ENCODE measurements around the gene BCS1L.

BCS1L gene

DNA sequence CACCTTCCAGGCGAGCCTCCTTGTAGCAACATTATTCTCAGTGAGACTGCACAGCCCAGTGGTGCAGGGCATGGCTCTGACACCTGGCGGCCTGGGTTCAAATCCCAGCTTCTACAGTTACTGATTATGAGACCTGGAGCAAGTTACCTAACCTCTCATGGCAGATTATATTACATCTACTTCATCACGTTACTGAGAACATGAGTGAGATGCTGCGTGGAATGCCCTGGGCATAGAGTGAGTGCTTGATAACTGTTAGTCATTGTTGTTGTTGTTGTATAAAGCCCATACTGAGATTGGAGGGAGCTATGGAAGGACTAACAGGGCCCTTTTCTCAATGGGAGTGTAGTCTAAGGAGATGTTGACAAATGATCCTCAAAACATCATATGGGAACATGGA, 33.1 kb upstream of the BCS1L start:
- DNase-seq (ENCODE audit: low read depth in 2 of 2), result no peak
- H3K4me3 ChIP-seq (replicated peaks in 1 of 2; ENCODE audit: low read depth in 2 of 2, low read length in 2 of 2), result no peak overlapping the region
- TF ChIP-seq, protein P1, sequence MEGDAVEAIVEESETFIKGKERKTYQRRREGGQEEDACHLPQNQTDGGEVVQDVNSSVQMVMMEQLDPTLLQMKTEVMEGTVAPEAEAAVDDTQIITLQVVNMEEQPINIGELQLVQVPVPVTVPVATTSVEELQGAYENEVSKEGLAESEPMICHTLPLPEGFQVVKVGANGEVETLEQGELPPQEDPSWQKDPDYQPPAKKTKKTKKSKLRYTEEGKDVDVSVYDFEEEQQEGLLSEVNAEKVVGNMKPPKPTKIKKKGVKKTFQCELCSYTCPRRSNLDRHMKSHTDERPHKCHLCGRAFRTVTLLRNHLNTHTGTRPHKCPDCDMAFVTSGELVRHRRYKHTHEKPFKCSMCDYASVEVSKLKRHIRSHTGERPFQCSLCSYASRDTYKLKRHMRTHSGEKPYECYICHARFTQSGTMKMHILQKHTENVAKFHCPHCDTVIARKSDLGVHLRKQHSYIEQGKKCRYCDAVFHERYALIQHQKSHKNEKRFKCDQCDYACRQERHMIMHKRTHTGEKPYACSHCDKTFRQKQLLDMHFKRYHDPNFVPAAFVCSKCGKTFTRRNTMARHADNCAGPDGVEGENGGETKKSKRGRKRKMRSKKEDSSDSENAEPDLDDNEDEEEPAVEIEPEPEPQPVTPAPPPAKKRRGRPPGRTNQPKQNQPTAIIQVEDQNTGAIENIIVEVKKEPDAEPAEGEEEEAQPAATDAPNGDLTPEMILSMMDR (IDR thresholded peaks at IDR 0.05; ENCODE audit: low read depth, low read length), result no peak

DNA sequence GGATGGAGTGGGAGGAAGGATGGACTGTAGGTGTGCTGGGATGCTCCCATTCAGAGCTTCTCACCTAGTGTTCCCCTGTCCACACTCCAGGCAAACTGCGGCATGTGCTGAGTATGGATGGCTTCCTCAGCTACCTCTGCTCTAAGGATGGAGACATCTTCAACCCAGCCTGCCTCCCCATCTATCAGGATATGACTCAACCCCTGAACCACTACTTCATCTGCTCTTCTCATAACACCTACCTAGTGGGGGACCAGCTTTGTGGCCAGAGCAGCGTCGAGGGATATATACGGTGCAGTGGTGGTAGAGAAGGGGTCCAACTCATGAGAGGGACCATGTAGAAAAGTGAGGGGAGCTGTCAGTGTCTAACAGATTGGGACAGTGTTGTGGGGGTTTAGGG, 31.5 kb upstream of the BCS1L start:
- TF ChIP-seq, protein P1 (IDR thresholded peaks at IDR 0.05; ENCODE audit: low read depth, low read length), result no peak
- no peak for DNase-seq (ENCODE audit: low read depth in 2 of 2)
- no peak overlapping the region for H3K4me3 ChIP-seq (replicated peaks in 1 of 2; ENCODE audit: low read depth in 2 of 2, low read length in 2 of 2)

DNA sequence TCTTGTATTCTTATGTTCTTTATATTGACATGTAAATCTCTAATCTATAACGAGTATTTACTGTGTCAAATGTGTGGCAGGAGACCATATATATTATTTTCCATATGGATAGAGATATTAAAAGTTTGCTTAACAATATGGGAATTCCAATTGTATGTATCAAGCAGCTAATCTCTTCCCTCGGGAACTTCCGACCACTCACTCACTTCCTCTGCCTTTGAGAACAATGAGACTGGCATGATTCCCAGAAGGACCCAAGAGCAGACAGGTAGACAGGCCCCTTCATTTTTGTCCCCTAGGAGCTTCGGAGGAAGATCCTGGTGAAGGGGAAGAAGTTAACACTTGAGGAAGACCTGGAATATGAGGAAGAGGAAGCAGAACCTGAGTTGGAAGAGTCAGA, 27.6 kb upstream of the BCS1L start:
- DNase-seq (ENCODE audit: low read depth in 2 of 2), result peak; percentile 68 to 84
- no peak overlapping the region for H3K4me3 ChIP-seq (replicated peaks in 1 of 2; ENCODE audit: low read depth in 2 of 2, low read length in 2 of 2)
- TF ChIP-seq, protein P1 (IDR thresholded peaks at IDR 0.05; ENCODE audit: low read depth, low read length), result no peak

DNA sequence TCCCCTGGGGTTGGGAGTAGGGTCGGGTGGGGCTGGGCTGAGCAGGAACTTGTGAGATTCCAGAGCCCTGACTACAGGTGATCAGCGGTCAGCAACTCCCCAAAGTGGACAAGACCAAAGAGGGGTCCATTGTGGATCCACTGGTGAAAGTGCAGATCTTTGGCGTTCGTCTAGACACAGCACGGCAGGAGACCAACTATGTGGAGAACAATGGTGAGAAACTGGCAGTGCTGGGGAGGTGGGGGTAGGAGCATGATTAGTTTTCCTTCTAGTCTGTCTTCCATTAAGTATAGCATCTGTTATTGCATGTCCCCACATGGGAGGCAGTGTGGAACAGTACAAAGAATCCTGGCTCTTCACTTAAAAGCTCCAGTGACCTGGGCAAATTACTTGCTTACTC, 23.8 kb upstream of the BCS1L start:
- TF ChIP-seq, protein P1 (IDR thresholded peaks at IDR 0.05; ENCODE audit: low read depth, low read length), result no peak
- no peak overlapping the region for H3K4me3 ChIP-seq (replicated peaks in 1 of 2; ENCODE audit: low read depth in 2 of 2, low read length in 2 of 2)
- DNase-seq (ENCODE audit: low read depth in 2 of 2), result no peak

DNA sequence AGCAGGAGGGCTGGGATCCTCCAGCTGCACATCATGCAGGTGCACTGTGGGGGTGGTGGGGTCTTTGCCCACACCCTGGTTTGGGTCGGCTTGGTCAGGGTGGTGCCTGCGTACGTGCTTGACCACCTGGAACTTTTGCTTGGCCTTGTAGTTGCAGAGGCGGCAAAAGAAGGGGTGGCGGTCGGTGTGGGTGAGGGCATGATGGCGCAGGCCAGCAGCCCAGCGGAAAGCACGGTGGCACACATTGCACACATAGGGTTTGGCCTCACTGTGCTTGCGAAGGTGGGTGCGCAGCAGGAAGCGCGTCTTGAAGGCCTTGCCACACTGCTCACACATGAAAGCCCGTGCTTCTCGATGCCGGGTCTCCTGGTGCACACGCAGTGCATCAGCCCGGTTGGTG, 21.1 kb upstream of the BCS1L start:
- H3K4me3 ChIP-seq (replicated peaks in 1 of 2; ENCODE audit: low read depth in 2 of 2, low read length in 2 of 2), result no peak overlapping the region
- DNase-seq (ENCODE audit: low read depth in 2 of 2), result no peak
- TF ChIP-seq, protein P1 (IDR thresholded peaks at IDR 0.05; ENCODE audit: low read depth, low read length), result no peak

DNA sequence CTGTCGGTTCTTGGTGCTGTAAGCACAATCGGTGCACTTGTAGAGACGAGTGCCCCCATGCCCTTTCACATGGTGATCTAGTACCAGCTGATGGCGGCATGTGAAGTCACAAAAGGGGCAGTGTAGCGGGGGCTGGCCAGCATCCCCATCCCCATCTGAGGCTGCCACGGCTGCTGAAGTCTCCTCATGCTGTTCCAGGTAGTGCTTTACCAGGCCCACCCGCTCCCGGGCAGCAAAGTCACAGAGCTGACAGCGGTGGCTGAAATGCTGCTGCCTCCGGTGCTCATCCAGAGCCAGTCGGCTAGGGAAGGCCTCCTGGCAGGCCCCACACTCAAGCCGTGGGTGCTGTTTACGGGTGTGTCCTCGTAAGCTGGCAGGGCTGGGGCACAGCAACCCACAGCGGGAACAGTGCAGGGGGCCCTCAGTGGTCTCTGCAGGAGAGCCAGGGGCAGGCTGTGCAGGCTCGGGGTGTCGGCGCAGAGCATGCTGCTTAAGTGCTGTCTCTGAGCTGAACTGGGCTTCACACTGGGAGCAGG, 17.3 kb upstream of the BCS1L start:
- DNase-seq (ENCODE audit: low read depth in 2 of 2), result no peak
- H3K4me3 ChIP-seq (replicated peaks in 1 of 2; ENCODE audit: low read depth in 2 of 2, low read length in 2 of 2), result no peak overlapping the region
- TF ChIP-seq, protein P1 (IDR thresholded peaks at IDR 0.05; ENCODE audit: low read depth, low read length), result no peak

DNA sequence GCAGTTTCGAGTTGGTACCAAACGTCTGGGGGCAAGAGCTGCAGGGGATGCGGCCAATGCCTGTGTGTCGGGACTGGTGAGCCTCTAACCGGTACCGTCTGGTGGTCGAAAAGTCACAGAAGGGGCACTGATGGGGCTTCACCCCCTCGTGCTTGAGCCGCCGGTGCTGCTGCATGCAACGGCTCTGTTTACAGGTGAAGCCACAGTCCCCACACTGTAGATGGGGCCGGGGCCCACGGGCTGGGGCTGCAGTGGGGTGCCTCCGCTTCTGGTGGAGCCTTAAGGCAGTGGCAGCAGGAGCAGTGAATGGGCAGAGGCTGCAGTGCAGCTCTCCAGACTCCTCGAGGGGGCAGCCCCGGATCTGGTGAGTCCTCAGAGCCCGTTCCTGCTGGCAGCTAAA, 16.7 kb upstream of the BCS1L start:
- no peak for DNase-seq (ENCODE audit: low read depth in 2 of 2)
- TF ChIP-seq, protein P1 (IDR thresholded peaks at IDR 0.05; ENCODE audit: low read depth, low read length), result no peak
- H3K4me3 ChIP-seq (replicated peaks in 1 of 2; ENCODE audit: low read depth in 2 of 2, low read length in 2 of 2), result no peak overlapping the region

Measured in cardiac fibroblast (primary cell).